ENCODE data around the gene RYR2. TPM values are rescaled to one million over a fixed set of nuclear protein-coding genes. Genes with fewer than 3 reads are reported as not detected.

RYR2 gene
- total RNA-seq, 3 donors from 2014 or later, result 0.16 to 0.59 (median 0.33) TPM

DNA sequence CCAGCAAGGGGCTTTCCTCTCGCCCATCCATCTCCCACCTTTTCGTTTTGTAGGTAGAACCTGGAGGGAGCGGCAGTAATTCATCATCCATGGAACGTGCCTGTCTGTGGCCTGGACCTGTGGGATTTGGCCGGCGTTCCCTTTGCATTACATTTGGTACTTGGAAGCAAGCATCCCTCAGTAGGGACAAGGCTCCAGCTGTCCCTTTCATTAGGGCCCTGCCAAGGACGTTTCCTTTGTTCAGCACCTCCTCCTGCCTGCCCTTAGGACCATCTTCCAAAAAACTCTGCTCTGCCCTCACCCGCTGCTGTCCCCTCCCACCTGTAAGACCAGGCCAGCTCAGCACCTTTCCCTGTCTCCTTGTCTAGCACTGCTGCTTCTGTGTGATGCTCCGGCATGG, 62.1 kb downstream of the RYR2 start:
- no peaks in the 10 kb centered on the region for H3K9me3 ChIP-seq
- no peaks in the 10 kb centered on the region for H3K36me3 ChIP-seq
- H3K27me3 ChIP-seq, result no peaks in the 10 kb centered on the region
- no peaks in the 10 kb centered on the region for H3K4me1 ChIP-seq
- H3K27ac ChIP-seq, result no peak overlapping the region
- no peak for DNase-seq (ENCODE audit: low spot score in 2 of 2)
- TF ChIP-seq, protein P1, sequence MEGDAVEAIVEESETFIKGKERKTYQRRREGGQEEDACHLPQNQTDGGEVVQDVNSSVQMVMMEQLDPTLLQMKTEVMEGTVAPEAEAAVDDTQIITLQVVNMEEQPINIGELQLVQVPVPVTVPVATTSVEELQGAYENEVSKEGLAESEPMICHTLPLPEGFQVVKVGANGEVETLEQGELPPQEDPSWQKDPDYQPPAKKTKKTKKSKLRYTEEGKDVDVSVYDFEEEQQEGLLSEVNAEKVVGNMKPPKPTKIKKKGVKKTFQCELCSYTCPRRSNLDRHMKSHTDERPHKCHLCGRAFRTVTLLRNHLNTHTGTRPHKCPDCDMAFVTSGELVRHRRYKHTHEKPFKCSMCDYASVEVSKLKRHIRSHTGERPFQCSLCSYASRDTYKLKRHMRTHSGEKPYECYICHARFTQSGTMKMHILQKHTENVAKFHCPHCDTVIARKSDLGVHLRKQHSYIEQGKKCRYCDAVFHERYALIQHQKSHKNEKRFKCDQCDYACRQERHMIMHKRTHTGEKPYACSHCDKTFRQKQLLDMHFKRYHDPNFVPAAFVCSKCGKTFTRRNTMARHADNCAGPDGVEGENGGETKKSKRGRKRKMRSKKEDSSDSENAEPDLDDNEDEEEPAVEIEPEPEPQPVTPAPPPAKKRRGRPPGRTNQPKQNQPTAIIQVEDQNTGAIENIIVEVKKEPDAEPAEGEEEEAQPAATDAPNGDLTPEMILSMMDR (IDR thresholded peaks at IDR 0.05), result no peak
- TF ChIP-seq POLR2AphosphoS5 (IDR thresholded peaks at IDR 0.05) (no peak), POLR2A (IDR thresholded peaks at IDR 0.05) (no peak)
- intact Hi-C loops (cut with DNase I; ENCODE audit: low total_unique reads), result no loop called here
- no peak overlapping the region for H3K4me3 ChIP-seq

DNA sequence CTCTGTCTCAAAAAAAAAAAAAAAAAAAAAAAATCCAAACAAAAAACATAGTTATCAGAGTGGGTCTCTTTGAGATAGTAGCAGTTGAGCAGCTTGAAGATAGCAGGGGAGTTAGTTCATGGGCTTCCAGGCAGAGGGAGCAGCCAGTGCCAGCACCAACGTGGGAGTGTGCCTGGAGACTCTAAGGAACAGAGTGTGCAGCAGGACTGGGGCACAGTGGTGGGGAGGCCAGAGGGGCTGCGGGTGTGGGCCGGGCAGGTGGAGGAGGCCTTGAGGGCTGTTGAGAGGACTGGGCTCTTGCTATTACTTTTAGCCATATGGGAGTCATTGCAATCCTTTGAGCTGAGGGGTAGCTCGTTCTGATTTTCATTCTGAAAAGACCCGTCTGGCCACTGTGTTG, 63.8 kb downstream of the RYR2 start:
- H3K27ac ChIP-seq, result no peak overlapping the region
- no peak for DNase-seq (ENCODE audit: low spot score in 2 of 2)
- H3K4me3 ChIP-seq, result no peak overlapping the region
- no peaks in the 10 kb centered on the region for H3K27me3 ChIP-seq
- H3K36me3 ChIP-seq, result no peaks in the 10 kb centered on the region
- no peaks in the 10 kb centered on the region for H3K4me1 ChIP-seq
- H3K9me3 ChIP-seq, result no peaks in the 10 kb centered on the region
- TF ChIP-seq, protein P1 (IDR thresholded peaks at IDR 0.05), result no peak
- no peak for TF ChIP-seq POLR2A (IDR thresholded peaks at IDR 0.05)
- TF ChIP-seq POLR2AphosphoS5 (IDR thresholded peaks at IDR 0.05), result no peak
- intact Hi-C loops (cut with DNase I; ENCODE audit: low total_unique reads), result no loop called here

DNA sequence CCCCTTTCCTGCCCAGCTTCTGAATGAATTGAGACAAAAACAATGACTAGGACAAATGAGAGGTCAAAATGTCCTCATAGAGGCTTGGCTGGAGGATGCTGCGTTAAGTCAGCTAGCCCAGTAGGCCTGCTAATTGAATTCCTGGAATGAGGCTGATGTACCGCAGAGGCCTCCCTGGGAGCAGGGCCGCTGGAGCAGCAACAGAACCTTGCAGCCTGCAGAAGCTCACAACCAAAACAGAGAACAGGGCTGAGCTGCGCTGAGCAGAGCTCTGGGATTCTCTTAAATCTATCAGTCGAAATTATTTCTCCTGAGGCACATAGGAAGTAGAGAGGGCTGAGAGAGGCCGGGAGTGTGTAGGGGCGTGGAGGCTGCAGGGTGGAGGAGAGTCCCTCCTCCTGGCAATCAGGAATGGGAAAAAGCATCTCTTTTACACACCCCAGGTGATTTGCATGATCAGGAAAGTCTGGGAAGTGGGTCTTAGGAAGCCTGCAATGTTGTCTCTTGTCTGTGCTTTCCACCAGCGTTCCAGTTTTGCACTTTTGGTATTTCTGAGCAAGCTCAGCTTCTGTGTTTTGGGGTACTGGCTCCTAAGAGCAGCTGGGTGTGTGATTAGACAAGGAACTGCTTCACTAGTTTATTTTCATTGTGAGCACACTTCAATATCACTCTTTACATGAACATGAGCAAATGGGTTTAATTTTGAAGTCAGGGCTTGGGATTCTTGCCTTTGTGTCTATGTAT, 66.5 kb downstream of the RYR2 start:
- H3K4me1 ChIP-seq, result no peaks in the 10 kb centered on the region
- no peaks in the 10 kb centered on the region for H3K36me3 ChIP-seq
- H3K4me3 ChIP-seq, result no peak overlapping the region
- TF ChIP-seq POLR2A (IDR thresholded peaks at IDR 0.05), result no peak
- TF ChIP-seq, protein P1 (IDR thresholded peaks at IDR 0.05), result no peak
- no peak for TF ChIP-seq POLR2AphosphoS5 (IDR thresholded peaks at IDR 0.05)
- DNase-seq (ENCODE audit: low spot score in 2 of 2), result no peak
- intact Hi-C loops (cut with DNase I; ENCODE audit: low total_unique reads), result no loop called here
- no peaks in the 10 kb centered on the region for H3K27me3 ChIP-seq
- no peaks in the 10 kb centered on the region for H3K9me3 ChIP-seq
- H3K27ac ChIP-seq, result no peak overlapping the region

DNA sequence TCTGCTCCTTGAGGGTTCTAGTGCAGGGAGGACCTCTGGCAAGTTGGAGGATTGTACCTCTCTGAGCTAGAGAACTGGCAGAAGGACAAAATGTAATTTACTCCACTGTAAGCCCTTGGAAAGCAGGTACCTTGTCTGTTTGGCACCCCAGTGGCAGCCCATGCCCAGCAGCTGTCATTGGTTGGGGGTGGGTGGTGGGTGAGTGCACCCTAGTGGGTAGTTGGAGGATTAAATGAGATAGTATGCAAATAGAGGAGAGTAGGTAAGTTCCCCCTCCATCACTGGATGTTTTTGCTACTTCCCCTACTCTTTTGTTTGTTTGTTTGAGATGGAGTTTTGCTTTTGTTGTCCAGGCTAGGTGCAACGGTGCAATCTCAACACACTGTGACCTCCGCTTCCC, 69.8 kb downstream of the RYR2 start:
- TF ChIP-seq, protein P1 (IDR thresholded peaks at IDR 0.05), result no peak
- no peak for TF ChIP-seq POLR2A (IDR thresholded peaks at IDR 0.05)
- TF ChIP-seq POLR2AphosphoS5 (IDR thresholded peaks at IDR 0.05), result no peak
- intact Hi-C loops (cut with DNase I; ENCODE audit: low total_unique reads), result no loop called here
- no peaks in the 10 kb centered on the region for H3K27me3 ChIP-seq
- no peaks in the 10 kb centered on the region for H3K36me3 ChIP-seq
- no peaks in the 10 kb centered on the region for H3K9me3 ChIP-seq
- DNase-seq (ENCODE audit: low spot score in 2 of 2), result no peak
- no peak overlapping the region for H3K4me3 ChIP-seq
- H3K4me1 ChIP-seq, result no peaks in the 10 kb centered on the region
- H3K27ac ChIP-seq, result no peak overlapping the region

DNA sequence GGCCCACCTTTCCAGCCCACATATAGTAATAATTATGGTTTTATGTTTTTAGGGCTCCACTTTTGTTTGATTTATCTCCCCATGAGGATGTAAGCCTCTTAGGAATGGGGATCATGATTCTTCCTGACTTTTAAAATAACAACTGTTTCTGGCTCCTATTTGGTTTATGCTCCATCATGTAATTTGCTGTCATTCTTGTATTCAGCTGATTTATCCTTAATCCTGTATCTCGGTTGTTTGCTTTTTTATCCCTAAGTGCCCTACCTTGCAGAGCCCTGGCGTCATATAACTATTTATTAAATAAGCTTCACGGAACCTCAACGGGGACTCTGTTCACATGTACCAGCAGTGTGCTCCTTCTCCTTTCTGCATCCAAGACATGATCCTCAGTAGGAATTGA, 70.7 kb downstream of the RYR2 start:
- TF ChIP-seq POLR2A (IDR thresholded peaks at IDR 0.05) (no peak), POLR2AphosphoS5 (IDR thresholded peaks at IDR 0.05) (no peak)
- TF ChIP-seq, protein P1 (IDR thresholded peaks at IDR 0.05), result no peak
- Histone ChIP-seq H3K4me3 (no peak overlapping the region), H3K27me3 (no peaks in the 10 kb centered on the region), H3K36me3 (no peaks in the 10 kb centered on the region), H3K9me3 (no peaks in the 10 kb centered on the region), H3K4me1 (no peaks in the 10 kb centered on the region), H3K27ac (no peak overlapping the region)
- no peak for DNase-seq (ENCODE audit: low spot score in 2 of 2)
- intact Hi-C loops (cut with DNase I; ENCODE audit: low total_unique reads), result no loop called here

Data from breast epithelium (tissue), 4 donors.